Mesenchymal stem cell (in vitro differentiated cells and primary cell): ENCODE results near the gene ALDH9A1.
A peak's percentile ranks its signal among the peaks of the same experiment; 100 is the strongest.

Experiments used
- DNase-seq: peaks from one replicate; pipeline ENCODE4 v3.0.0-alpha.2; 2013
- H2AFZ ChIP-seq: one replicate; pipeline ENCODE4 v1.6.1; 2013; ENCODE audit warnings: low read depth, mild to moderate bottlenecking, control low read depth, inconsistent platforms, low read length, moderate library complexity
- H2AK5ac ChIP-seq: 2 replicates; pipeline ENCODE4 v1.6.1; 2013; ENCODE audit warnings: low read length, moderate library complexity, mild to moderate bottlenecking, inconsistent platforms; ENCODE audit not compliant: severe bottlenecking
- H2BK120ac ChIP-seq: one replicate; pipeline ENCODE4 v1.6.1; 2013; ENCODE audit warnings: low read depth, mild to moderate bottlenecking, inconsistent platforms, low read length, moderate library complexity
- H2BK12ac ChIP-seq, 2 experiments: one replicate each; pipeline ENCODE4 v1.6.1; 2013; ENCODE audit warnings: inconsistent platforms in 2 of 2, low read length in 2 of 2, mild to moderate bottlenecking in 2 of 2, moderate library complexity in 2 of 2, control low read depth in 1 of 2
- H2BK15ac ChIP-seq: one replicate; pipeline ENCODE4 v1.6.1; 2013; ENCODE audit warnings: mild to moderate bottlenecking, low read depth, inconsistent platforms; ENCODE audit not compliant: poor library complexity, severe bottlenecking
- H2BK5ac ChIP-seq: 2 replicates; pipeline ENCODE4 v1.6.1; 2013; ENCODE audit warnings: low read depth, mild to moderate bottlenecking, low read length, control low read depth, inconsistent platforms; ENCODE audit not compliant: poor library complexity, severe bottlenecking
- H3K14ac ChIP-seq, 2 experiments: one replicate each; pipeline ENCODE4 v1.6.1; 2013; ENCODE audit warnings: inconsistent platforms in 2 of 2, low read length in 2 of 2, control low read depth in 1 of 2, mild to moderate bottlenecking in 1 of 2, moderate library complexity in 1 of 2
- H3K18ac ChIP-seq, 2 experiments: one replicate each; pipeline ENCODE4 v1.6.1; 2013; ENCODE audit warnings: inconsistent platforms in 2 of 2, low read length in 2 of 2, control low read depth in 1 of 2, low read depth in 1 of 2, mild to moderate bottlenecking in 1 of 2
- H3K23ac ChIP-seq, 2 experiments: one replicate each; pipeline ENCODE4 v1.6.1; 2013; ENCODE audit warnings: inconsistent platforms in 2 of 2, low read length in 2 of 2, mild to moderate bottlenecking in 2 of 2, moderate library complexity in 2 of 2, control low read depth in 1 of 2
- H3K27ac ChIP-seq: 2 replicates; pipeline ENCODE4 v1.5.1; 2013; ENCODE audit warnings: mild to moderate bottlenecking, moderate library complexity, low read length, control low read depth, inconsistent platforms; ENCODE audit not compliant: poor library complexity, severe bottlenecking
- H3K27me3 ChIP-seq, 2 experiments: 2 replicates each; pipeline versions ENCODE4 v1.6.1 to v1.7.0; 2013; ENCODE audit warnings: low read length in 2 of 2, mild to moderate bottlenecking in 2 of 2, moderate library complexity in 2 of 2, control low read depth in 1 of 2, inconsistent platforms in 1 of 2; ENCODE audit not compliant: control insufficient read depth in 1 of 2, insufficient read depth in 1 of 2
- H3K36me3 ChIP-seq, 2 experiments: 2 replicates each; pipeline versions ENCODE4 v1.6.1 to v1.7.0; 2013; ENCODE audit warnings: low read length in 2 of 2, control low read depth in 1 of 2, inconsistent platforms in 1 of 2, low read depth in 1 of 2, mild to moderate bottlenecking in 1 of 2; ENCODE audit not compliant: insufficient read depth in 2 of 2, control insufficient read depth in 1 of 2
- H3K4ac ChIP-seq, 2 experiments: one replicate each; pipeline ENCODE4 v1.6.1; 2013; ENCODE audit warnings: inconsistent platforms in 2 of 2, low read length in 2 of 2, mild to moderate bottlenecking in 2 of 2, moderate library complexity in 2 of 2, control low read depth in 1 of 2, low read depth in 1 of 2
- H3K4me1 ChIP-seq: 2 replicates; pipeline ENCODE4 v1.6.1; 2013; ENCODE audit warnings: low read depth, low read length, control low read depth; ENCODE audit not compliant: control insufficient read depth, insufficient read depth
- H3K4me2 ChIP-seq: 2 replicates; pipeline ENCODE4 v1.6.1; 2013; ENCODE audit warnings: low read length, mild to moderate bottlenecking, inconsistent platforms; ENCODE audit not compliant: poor library complexity, severe bottlenecking
- H3K4me3 ChIP-seq, 2 experiments: 2 replicates each; pipeline versions ENCODE4 v1.5.1 to v1.7.0; 2013; ENCODE audit warnings: low read length in 2 of 2, mild to moderate bottlenecking in 2 of 2, control low read depth in 1 of 2, low read depth in 1 of 2; ENCODE audit not compliant: insufficient read depth in 1 of 2
- H3K79me1 ChIP-seq: replicated peaks from 2 replicates; pipeline ENCODE4 v1.6.1; 2013; ENCODE audit warnings: mild to moderate bottlenecking, control low read depth, low read length, inconsistent platforms; ENCODE audit not compliant: poor library complexity, severe bottlenecking
- H3K9ac ChIP-seq: 2 replicates; pipeline ENCODE4 v1.7.0; 2013; ENCODE audit warnings: mild to moderate bottlenecking, low read length, moderate library complexity
- H3K9me3 ChIP-seq: 2 replicates; pipeline ENCODE4 v1.7.0; 2013; ENCODE audit warnings: mild to moderate bottlenecking, low read length; ENCODE audit not compliant: control insufficient read depth
- H4K8ac ChIP-seq: one replicate; pipeline ENCODE4 v1.6.1; 2013; ENCODE audit warnings: inconsistent platforms, mild to moderate bottlenecking, low read length, moderate library complexity
- H4K91ac ChIP-seq: one replicate; pipeline ENCODE4 v1.6.1; 2013; ENCODE audit warnings: mild to moderate bottlenecking, low read length, inconsistent platforms
- WGBS: methylation state at CpG from one replicate; pipeline ENCODE4 v1.1.7; 2013; ENCODE audit warnings: mixed read lengths; 5-methylcytosine and 5-hydroxymethylcytosine counted together

The ALDH9A1 gene

DNA sequence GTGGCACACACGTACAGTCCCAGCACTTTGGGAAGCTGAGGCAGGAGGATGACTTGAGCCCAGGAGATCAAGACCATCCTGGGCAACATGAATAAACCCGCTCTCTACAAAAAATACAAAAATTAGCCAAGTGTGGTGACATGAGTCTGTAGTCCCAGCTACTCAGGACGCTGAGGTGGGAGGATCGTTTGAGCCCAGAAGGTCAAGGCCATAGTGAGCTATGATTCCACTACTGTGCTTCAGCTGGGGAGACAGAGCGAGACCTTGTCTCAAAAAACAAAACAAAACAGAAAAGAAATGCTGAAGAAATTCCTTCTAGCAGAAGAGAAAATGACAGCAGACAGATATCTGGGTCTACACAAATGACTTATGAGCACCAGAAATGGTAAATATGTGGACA is 10.3 kb downstream of the ALDH9A1 start:
- peaks cover 21% of the 10 kb centered on the region for H3K79me1 ChIP-seq
- H3K9ac ChIP-seq: no peak overlapping the region
- no peak overlapping the region for H3K18ac ChIP-seq
- 100% methylated on average over 4 of the region's 5 CpGs for WGBS
- H2BK5ac ChIP-seq: no peak overlapping the region
- no peak overlapping the region for H3K4ac ChIP-seq
- H3K9me3 ChIP-seq: no peaks in the 10 kb centered on the region
- H3K36me3 ChIP-seq: peaks cover 10 to 62% of the 10 kb centered on the region in 2 experiments
- no peak overlapping the region for H2BK15ac ChIP-seq
- no peaks in the 10 kb centered on the region for H3K27me3 ChIP-seq
- no peak overlapping the region for H3K4me2 ChIP-seq
- no peak for DNase-seq
- H2AFZ ChIP-seq: no peak overlapping the region
- no peak overlapping the region for H4K91ac ChIP-seq
- H3K14ac ChIP-seq: no peak overlapping the region
- no peaks in the 10 kb centered on the region for H3K4me1 ChIP-seq
- H2AK5ac ChIP-seq: no peak overlapping the region
- no peak overlapping the region for H3K23ac ChIP-seq
- H2BK120ac ChIP-seq: no peak overlapping the region
- H4K8ac ChIP-seq: no peak overlapping the region
- no peak overlapping the region for H3K27ac ChIP-seq
- H2BK12ac ChIP-seq: no peak overlapping the region
- H3K4me3 ChIP-seq: no peak overlapping the region

DNA sequence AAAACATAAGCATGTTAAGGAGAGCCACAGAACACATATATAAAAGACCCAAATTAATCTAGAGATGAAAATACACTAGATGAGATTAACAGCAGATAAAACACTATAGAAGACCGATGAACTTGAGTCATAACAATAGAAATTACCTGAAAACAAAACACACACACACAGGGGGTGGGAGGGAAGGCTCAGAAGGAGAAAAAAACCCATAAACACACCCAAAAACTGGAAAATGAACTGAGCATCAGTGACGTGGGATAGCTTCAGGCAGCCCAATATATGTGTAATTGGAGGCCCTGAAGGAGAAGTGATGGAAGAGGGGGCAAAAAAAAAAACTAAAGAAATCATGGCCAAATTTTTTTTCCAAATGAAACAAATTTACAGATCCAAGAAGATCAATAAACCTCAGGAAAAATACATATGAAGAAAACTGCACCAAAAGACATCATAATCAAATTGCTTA is 11.4 kb downstream of the ALDH9A1 start:
- Histone ChIP-seq H2BK15ac (no peak overlapping the region), H3K4me3 (no peak overlapping the region), H3K4ac (no peak overlapping the region), H4K8ac (no peak overlapping the region), H2BK5ac (no peak overlapping the region), H2AFZ (no peak overlapping the region), H3K4me2 (no peak overlapping the region), H4K91ac (no peak overlapping the region), H3K27me3 (no peaks in the 10 kb centered on the region), H3K18ac (no peak overlapping the region), H2AK5ac (no peak overlapping the region), H3K36me3 (peaks cover 16 to 72% of the 10 kb centered on the region in 2 experiments), H3K27ac (no peak overlapping the region), H3K14ac (no peak overlapping the region), H2BK12ac (no peak overlapping the region), H3K9ac (no peak overlapping the region), H3K23ac (no peak overlapping the region), H3K4me1 (no peaks in the 10 kb centered on the region), H3K9me3 (no peaks in the 10 kb centered on the region), H2BK120ac (no peak overlapping the region), H3K79me1 (peaks cover 25% of the 10 kb centered on the region)
- no CpG with 5 or more reads among the region's 2 CpGs for WGBS
- DNase-seq: no peak

DNA sequence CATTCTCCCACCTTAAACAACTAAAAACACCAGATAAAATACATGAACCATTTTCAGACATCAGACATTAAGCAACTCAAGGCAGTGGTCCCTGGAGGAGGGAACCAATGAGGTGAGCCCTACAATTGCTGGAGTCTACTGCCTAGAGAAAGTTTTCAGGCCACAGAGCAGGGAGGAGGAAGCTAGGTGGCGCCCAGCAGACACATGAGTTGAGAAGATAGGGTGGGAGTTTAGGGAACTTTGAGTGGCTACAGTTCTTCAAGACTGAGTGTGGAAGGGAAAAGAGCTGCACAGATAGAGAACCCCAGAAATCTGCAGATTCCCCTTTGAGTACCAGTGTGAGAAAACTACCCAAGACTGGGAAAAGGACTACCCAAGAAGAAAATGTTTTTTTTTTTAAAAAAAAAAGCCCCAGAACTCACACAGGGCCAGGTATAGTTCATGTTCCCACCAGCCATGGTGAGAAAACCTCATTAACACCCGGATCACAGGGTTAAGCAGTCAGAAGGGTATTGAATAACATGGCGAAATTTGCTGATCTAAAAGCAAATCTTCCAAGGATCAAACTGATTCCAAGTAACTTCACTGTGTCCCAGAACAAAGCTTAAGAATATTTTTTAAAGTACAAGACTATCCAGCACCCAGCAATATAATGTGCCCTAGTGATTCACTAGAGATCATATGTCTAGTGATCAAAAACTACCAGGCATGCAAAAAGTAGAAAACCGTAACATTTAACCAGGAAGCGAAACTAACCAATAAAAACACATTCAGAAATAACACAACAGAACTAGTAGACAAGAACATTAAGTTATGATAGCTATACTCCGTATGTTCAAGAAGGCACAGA is 12.0 kb downstream of the ALDH9A1 start:
- H2AFZ ChIP-seq: no peak overlapping the region
- H3K18ac ChIP-seq: no peak overlapping the region
- no peak overlapping the region for H4K91ac ChIP-seq
- no peak overlapping the region for H2AK5ac ChIP-seq
- no peaks in the 10 kb centered on the region for H3K4me1 ChIP-seq
- H3K27me3 ChIP-seq: no peaks in the 10 kb centered on the region
- H3K9me3 ChIP-seq: no peaks in the 10 kb centered on the region
- H3K4me3 ChIP-seq: no peak overlapping the region
- H3K14ac ChIP-seq: no peak overlapping the region
- no peak overlapping the region for H3K23ac ChIP-seq
- DNase-seq: no peak
- H3K9ac ChIP-seq: no peak overlapping the region
- WGBS: 98% methylated on average over 5 of the region's 6 CpGs
- peaks cover 19 to 79% of the 10 kb centered on the region in 2 experiments for H3K36me3 ChIP-seq
- peaks cover 28% of the 10 kb centered on the region for H3K79me1 ChIP-seq
- H3K4me2 ChIP-seq: no peak overlapping the region
- H2BK5ac ChIP-seq: no peak overlapping the region
- no peak overlapping the region for H3K27ac ChIP-seq
- H4K8ac ChIP-seq: no peak overlapping the region
- no peak overlapping the region for H2BK12ac ChIP-seq
- H3K4ac ChIP-seq: no peak overlapping the region
- H2BK15ac ChIP-seq: no peak overlapping the region
- no peak overlapping the region for H2BK120ac ChIP-seq

DNA sequence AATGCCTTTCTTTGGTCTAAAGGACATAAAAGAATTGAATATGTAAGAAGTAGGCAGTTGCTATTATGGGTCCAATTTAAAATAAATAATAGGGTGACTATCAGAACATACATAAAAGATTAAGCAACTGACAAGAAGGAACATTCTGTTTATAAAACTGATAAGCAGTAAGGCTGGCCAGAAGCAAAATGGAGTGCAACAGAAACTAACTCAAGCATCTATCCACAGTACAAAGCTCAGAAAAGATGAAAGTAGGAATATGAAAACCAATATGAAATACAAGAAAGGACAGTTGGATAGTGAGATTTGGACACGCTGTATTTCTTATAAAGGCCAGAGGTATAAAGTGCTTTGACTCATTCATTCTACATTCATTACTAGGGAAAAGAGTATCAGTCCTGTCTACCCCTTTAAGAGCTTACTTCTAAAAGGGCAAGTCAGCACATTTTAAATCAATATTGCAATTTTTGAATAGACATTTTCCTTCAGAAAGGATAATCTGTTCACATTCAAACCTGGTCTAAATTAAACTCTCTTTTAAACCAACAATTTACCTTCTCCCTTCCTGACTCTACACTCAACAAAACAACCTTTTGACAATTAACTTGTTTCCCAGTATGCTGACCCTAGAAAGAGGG is 14.4 kb downstream of the ALDH9A1 start:
- Histone ChIP-seq H3K18ac (no peak overlapping the region), H3K14ac (no peak overlapping the region), H2BK12ac (no peak overlapping the region), H4K8ac (no peak overlapping the region), H3K4me2 (no peak overlapping the region), H2BK15ac (no peak overlapping the region), H2BK120ac (no peak overlapping the region), H2AK5ac (no peak overlapping the region), H3K79me1 (peaks cover 32% of the 10 kb centered on the region), H3K27ac (no peak overlapping the region), H3K4ac (no peak overlapping the region), H4K91ac (no peak overlapping the region), H3K4me3 (no peak overlapping the region), H3K27me3 (no peaks in the 10 kb centered on the region), H3K36me3 (peaks cover 12 to 90% of the 10 kb centered on the region in 2 experiments), H3K9ac (no peak overlapping the region), H3K9me3 (no peaks in the 10 kb centered on the region), H2AFZ (no peak overlapping the region), H3K23ac (no peak overlapping the region), H3K4me1 (no peaks in the 10 kb centered on the region), H2BK5ac (no peak overlapping the region)
- peak; percentile 18 for DNase-seq
- WGBS: no CpG with 5 or more reads among the region's 1 CpG
